ENCODE measurements around the gene HOXC11. TPM values are rescaled to one million over a fixed set of nuclear protein-coding genes. Genes with fewer than 3 reads are reported as not detected.
A peak's percentile ranks its signal among the peaks of the same experiment; 100 is the strongest.

Gene HOXC11
- total RNA-seq, 1 donor from 2014 or later, result not detected

DNA sequence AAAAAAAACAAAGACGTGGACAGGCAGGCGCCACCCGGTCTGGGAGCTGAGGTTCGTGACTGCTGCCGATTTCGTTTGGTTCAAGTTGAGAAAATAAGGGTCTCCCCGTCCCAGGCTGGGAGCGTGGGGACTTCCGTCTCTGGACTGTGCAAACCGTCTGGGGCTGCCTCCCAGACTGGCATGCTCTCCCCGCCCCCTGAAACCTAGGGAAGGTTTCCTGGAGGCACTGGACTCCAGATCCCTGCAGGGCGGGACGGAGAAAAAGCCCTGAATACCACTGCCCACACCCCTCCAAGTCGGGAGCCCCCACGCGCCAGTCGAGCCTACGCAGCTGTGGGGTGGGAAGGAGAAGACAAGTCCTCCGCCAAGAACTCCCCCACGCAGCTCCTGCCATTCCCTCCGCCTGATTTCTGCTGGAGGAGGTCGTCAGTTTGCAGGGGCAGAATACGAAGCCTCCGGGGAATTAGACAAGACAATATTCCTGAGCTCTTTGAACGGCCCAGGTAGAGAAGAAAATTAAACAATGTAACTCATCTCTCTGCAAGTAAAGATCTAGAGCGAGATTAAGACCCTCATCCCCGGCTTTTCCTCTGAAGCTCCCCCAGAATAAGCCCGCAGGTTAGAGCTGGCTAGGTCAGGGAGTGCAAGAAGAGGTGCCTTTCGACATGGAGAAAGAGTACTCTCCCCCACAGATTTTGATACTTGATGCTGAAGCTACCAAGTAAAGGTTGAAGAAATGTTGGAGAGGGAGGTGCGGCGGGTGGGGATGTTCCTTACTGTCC, 44.7 kb upstream of the HOXC11 start:
- no peak overlapping the region for H3K27ac Mint-ChIP-seq
- H3K27me3 Mint-ChIP-seq (ENCODE audit: insufficient read depth, low read depth), result peaks cover 92% of the 10 kb centered on the region
- H4K20me1 ChIP-seq (ENCODE audit: low read depth), result peaks cover 9% of the 10 kb centered on the region
- H3K4me1 ChIP-seq, result no peaks in the 10 kb centered on the region
- no peak overlapping the region for H2AFZ ChIP-seq (replicated peaks)
- no peak overlapping the region for H3K4me3 ChIP-seq
- H3K36me3 Mint-ChIP-seq, result no peaks in the 10 kb centered on the region
- H3K36me3 ChIP-seq, result no peaks in the 10 kb centered on the region
- no peaks in the 10 kb centered on the region for H3K79me2 ChIP-seq (ENCODE audit: low read depth)
- H3K27ac ChIP-seq, result no peak overlapping the region
- H3K4me3 Mint-ChIP-seq, result no peak overlapping the region
- no peak overlapping the region for H3K9ac ChIP-seq
- DNase-seq (ENCODE audit: low spot score), result no peak
- no peaks in the 10 kb centered on the region for H3K4me1 Mint-ChIP-seq
- peaks cover 100% of the 10 kb centered on the region for H3K27me3 ChIP-seq
- no peak overlapping the region for H3K4me2 ChIP-seq
- H3F3A ChIP-seq (ENCODE audit: low read depth), result no peaks in the 10 kb centered on the region
- no peaks in the 10 kb centered on the region for H3K9me3 ChIP-seq (ENCODE audit: low read depth)
- peaks cover 7% of the 10 kb centered on the region for H3K9me3 Mint-ChIP-seq
- TF ChIP-seq EZH2 (IDR thresholded peaks at IDR 0.05) (peak; percentile 84), EZH2phosphoT487 (IDR thresholded peaks at IDR 0.05) (peak; percentile 83)
- TF ChIP-seq, protein P1, sequence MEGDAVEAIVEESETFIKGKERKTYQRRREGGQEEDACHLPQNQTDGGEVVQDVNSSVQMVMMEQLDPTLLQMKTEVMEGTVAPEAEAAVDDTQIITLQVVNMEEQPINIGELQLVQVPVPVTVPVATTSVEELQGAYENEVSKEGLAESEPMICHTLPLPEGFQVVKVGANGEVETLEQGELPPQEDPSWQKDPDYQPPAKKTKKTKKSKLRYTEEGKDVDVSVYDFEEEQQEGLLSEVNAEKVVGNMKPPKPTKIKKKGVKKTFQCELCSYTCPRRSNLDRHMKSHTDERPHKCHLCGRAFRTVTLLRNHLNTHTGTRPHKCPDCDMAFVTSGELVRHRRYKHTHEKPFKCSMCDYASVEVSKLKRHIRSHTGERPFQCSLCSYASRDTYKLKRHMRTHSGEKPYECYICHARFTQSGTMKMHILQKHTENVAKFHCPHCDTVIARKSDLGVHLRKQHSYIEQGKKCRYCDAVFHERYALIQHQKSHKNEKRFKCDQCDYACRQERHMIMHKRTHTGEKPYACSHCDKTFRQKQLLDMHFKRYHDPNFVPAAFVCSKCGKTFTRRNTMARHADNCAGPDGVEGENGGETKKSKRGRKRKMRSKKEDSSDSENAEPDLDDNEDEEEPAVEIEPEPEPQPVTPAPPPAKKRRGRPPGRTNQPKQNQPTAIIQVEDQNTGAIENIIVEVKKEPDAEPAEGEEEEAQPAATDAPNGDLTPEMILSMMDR (IDR thresholded peaks at IDR 0.05), result no peak

DNA sequence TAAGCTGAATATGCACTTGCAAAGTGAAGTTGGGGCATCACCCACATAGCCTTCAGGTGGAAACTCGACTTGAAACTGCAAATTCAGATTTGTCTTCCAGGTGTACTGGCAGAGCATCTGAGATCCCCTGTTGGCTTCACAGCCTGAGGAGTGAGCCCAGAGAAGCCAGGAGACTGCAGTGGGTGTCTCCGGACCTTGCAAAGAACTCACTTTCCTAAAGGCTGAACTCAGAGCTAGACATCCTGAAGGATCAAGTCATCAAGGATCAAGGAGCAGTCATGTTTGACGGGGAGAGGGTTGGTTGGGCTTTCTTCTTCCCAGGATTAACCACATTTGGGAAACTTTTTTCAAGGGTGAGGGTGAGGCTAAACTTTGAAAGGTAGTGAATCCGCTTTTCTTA, 43.4 kb upstream of the HOXC11 start:
- Mint-ChIP-seq H3K4me3 (no peak overlapping the region), H3K4me1 (no peaks in the 10 kb centered on the region), H3K9me3 (peaks cover 10% of the 10 kb centered on the region)

DNA sequence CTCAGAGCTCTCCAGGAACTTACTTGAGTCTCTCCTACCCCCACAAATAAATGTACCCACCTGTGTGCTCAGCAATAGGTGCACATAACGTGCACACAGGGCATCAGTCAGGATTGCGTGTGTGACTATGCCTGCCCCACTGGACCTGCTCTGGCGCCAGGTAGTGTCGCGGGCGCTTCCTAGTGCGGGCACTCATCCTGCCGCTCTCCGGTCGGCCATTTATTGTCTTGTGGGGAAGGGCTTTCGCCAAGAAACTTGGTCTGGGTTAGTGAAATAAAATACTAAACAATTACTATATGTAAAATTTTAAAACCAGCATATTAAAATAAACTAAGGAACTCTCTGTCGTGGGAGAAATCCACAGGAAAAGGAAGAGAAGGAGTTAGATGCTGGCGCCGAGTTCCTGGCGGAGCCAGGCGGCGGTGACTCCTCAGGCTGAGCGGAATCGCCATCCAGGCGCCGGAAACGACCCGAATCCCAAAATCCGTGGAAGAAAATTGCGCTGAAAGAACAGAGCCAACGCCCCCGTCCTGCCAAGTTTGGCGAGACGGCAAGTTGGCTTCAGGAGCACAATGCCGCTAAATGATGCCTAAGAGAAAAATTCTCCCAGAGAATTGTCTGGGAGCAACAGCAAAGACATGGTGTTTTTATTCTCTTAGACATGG, 42.2 kb upstream of the HOXC11 start:
- Mint-ChIP-seq H3K4me3 (no peak overlapping the region), H3K27ac (no peak overlapping the region), H3K9me3 (peaks cover 15% of the 10 kb centered on the region), H3K4me1 (no peaks in the 10 kb centered on the region), H3K36me3 (no peaks in the 10 kb centered on the region), H3K27me3 (ENCODE audit: insufficient read depth, low read depth) (peaks cover 98% of the 10 kb centered on the region)
- Histone ChIP-seq H3K27ac (no peak overlapping the region), H3K9ac (no peak overlapping the region), H3K36me3 (no peaks in the 10 kb centered on the region), H3K79me2 (ENCODE audit: low read depth) (no peaks in the 10 kb centered on the region), H3F3A (ENCODE audit: low read depth) (no peaks in the 10 kb centered on the region), H3K4me1 (no peaks in the 10 kb centered on the region), H3K4me3 (no peak overlapping the region), H3K9me3 (ENCODE audit: low read depth) (no peaks in the 10 kb centered on the region), H3K4me2 (no peak overlapping the region), H3K27me3 (peaks cover 100% of the 10 kb centered on the region), H2AFZ (replicated peaks) (no peak overlapping the region), H4K20me1 (ENCODE audit: low read depth) (peaks cover 17% of the 10 kb centered on the region)
- peak; percentile 50 for TF ChIP-seq EZH2phosphoT487 (IDR thresholded peaks at IDR 0.05)
- TF ChIP-seq, protein P1 (IDR thresholded peaks at IDR 0.05), result no peak
- TF ChIP-seq EZH2 (IDR thresholded peaks at IDR 0.05), result peak; percentile 87
- no peak for DNase-seq (ENCODE audit: low spot score)

More for the DNA sequence above, 43.4 kb upstream of the HOXC11 start:
- Histone ChIP-seq H3F3A (ENCODE audit: low read depth) (no peaks in the 10 kb centered on the region), H4K20me1 (ENCODE audit: low read depth) (peaks cover 9% of the 10 kb centered on the region), H3K4me1 (no peaks in the 10 kb centered on the region), H3K4me2 (no peak overlapping the region), H3K27ac (no peak overlapping the region), H3K4me3 (no peak overlapping the region), H3K9ac (no peak overlapping the region), H3K79me2 (ENCODE audit: low read depth) (no peaks in the 10 kb centered on the region), H3K36me3 (no peaks in the 10 kb centered on the region), H2AFZ (replicated peaks) (no peak overlapping the region), H3K9me3 (ENCODE audit: low read depth) (no peaks in the 10 kb centered on the region), H3K27me3 (peaks cover 100% of the 10 kb centered on the region)
- Mint-ChIP-seq H3K27me3 (ENCODE audit: insufficient read depth, low read depth) (peaks cover 94% of the 10 kb centered on the region), H3K36me3 (no peaks in the 10 kb centered on the region), H3K27ac (no peak overlapping the region)
- TF ChIP-seq, protein P1 (IDR thresholded peaks at IDR 0.05), result no peak
- TF ChIP-seq EZH2 (IDR thresholded peaks at IDR 0.05), result no peak
- no peak for TF ChIP-seq EZH2phosphoT487 (IDR thresholded peaks at IDR 0.05)
- DNase-seq (ENCODE audit: low spot score), result no peak

All from neural progenitor cell (in vitro differentiated cells).